ENCODE measurements around the gene PPP1R12A.

- TF ChIP-seq CTCF (IDR thresholded peaks at IDR 0.05): no peak
- no peak for TF ChIP-seq POLR2AphosphoS5 (IDR thresholded peaks at IDR 0.05)
These were observed 92.3 kb downstream of the PPP1R12A start for GRCh38 chr12:79842630-79843029.

All from breast epithelium (tissue), 3 donors.